ENCODE results near the gene BOLA2. TPM values are rescaled to one million over a fixed set of nuclear protein-coding genes. Genes with fewer than 3 reads are reported as not detected.
"Not testable (repeated sequence)": the region's sequence is repeated elsewhere in the genome, so short reads cannot be mapped to it uniquely, and the experiment has no call there.

Gene BOLA2
- not detected for polyA plus RNA-seq (2012; ENCODE audit: insufficient read depth, insufficient read length)

- DNase-seq (ENCODE audit: low read depth, low spot score); H3K4me3 ChIP-seq (ENCODE audit: low read length): not testable (repeated sequence)
Measured at GRCh38 chr16:29454269-29454668, at the start of gene BOLA2, which contains the start of gene SLX1B. BOLA2 (minus strand) TSS chr16:29454351; CDS start chr16:29454253, 98 bp downstream. SLX1B (plus strand) TSS chr16:29454533.

- not testable (repeated sequence) for H3K4me3 ChIP-seq (ENCODE audit: low read length); DNase-seq (ENCODE audit: low read depth, low spot score)
Measured at GRCh38 chr16:29482276-29482675, 28.1 kb upstream of the BOLA2 start.

GRCh38 chr16:29472065-29472464 is 17.9 kb upstream of the BOLA2 start:
- not testable (repeated sequence) for DNase-seq (ENCODE audit: low read depth, low spot score); H3K4me3 ChIP-seq (ENCODE audit: low read length)

GRCh38 chr16:29469660-29470059 is 15.5 kb upstream of the BOLA2 start:
- H3K4me3 ChIP-seq (ENCODE audit: low read length); DNase-seq (ENCODE audit: low read depth, low spot score): not testable (repeated sequence)

- H3K4me3 ChIP-seq (ENCODE audit: low read length); DNase-seq (ENCODE audit: low read depth, low spot score): not testable (repeated sequence)
Measured at GRCh38 chr16:29467654-29468366, 13.7 kb upstream of the BOLA2 start.

GRCh38 chr16:29466904-29467303 is 12.8 kb upstream of the BOLA2 start:
- not testable (repeated sequence) for H3K4me3 ChIP-seq (ENCODE audit: low read length); DNase-seq (ENCODE audit: low read depth, low spot score)

- DNase-seq (ENCODE audit: low read depth, low spot score), result not testable (repeated sequence)
Measured at GRCh38 chr16:29465985-29466824, 12.1 kb upstream of the BOLA2 start.

GRCh38 chr16:29460647-29461030 is 6.5 kb upstream of the BOLA2 start:
- DNase-seq (ENCODE audit: low read depth, low spot score); H3K4me3 ChIP-seq (ENCODE audit: low read length): not testable (repeated sequence)

More at GRCh38 chr16:29465985-29466824, 12.1 kb upstream of the BOLA2 start:
- H3K4me3 ChIP-seq (ENCODE audit: low read length), result not testable (repeated sequence)

- not testable (repeated sequence) for H3K4me3 ChIP-seq (ENCODE audit: low read length); DNase-seq (ENCODE audit: low read depth, low spot score)
Measured at GRCh38 chr16:29459706-29460646, 5.8 kb upstream of the BOLA2 start, which contains the start of gene SULT1A4. SULT1A4 (plus strand) TSS chr16:29459913; CDS start chr16:29461386, 1,473 bp downstream.

- not testable (repeated sequence) for DNase-seq (ENCODE audit: low read depth, low spot score)
Measured at GRCh38 chr16:29457660-29458059, 3.5 kb upstream of the BOLA2 start.

GRCh38 chr16:29454828-29455227 is 677 bp upstream of the BOLA2 start:
- DNase-seq (ENCODE audit: low read depth, low spot score); H3K4me3 ChIP-seq (ENCODE audit: low read length): not testable (repeated sequence)

More at GRCh38 chr16:29457660-29458059, 3.5 kb upstream of the BOLA2 start:
- not testable (repeated sequence) for H3K4me3 ChIP-seq (ENCODE audit: low read length)

GRCh38 chr16:29453754-29454153 is 397 bp downstream of the BOLA2 start:
- DNase-seq (ENCODE audit: low read depth, low spot score); H3K4me3 ChIP-seq (ENCODE audit: low read length): not testable (repeated sequence)

GRCh38 chr16:29425390-29425789 is 28.8 kb downstream of the BOLA2 start:
- H3K4me3 ChIP-seq (ENCODE audit: low read length); DNase-seq (ENCODE audit: low read depth, low spot score): not testable (repeated sequence)

GRCh38 chr16:29423587-29423986 is 30.6 kb downstream of the BOLA2 start:
- DNase-seq (ENCODE audit: low read depth, low spot score); H3K4me3 ChIP-seq (ENCODE audit: low read length): not testable (repeated sequence)

- H3K4me3 ChIP-seq (ENCODE audit: low read length); DNase-seq (ENCODE audit: low read depth, low spot score): not testable (repeated sequence)
Measured at GRCh38 chr16:29405249-29405648, 48.9 kb downstream of the BOLA2 start.
